Left hindlimb (tissue), 1 donor: ENCODE measurements around the gene SEZ6L2.
"Not testable (repeated sequence)": the region's sequence is repeated elsewhere in the genome, so short reads cannot be mapped to it uniquely, and the experiment has no call there.

ENCODE experiments used
- DNase-seq: peaks from one replicate; pipeline ENCODE4 v3.0.0-alpha.2; 2018

The SEZ6L2 gene

DNA sequence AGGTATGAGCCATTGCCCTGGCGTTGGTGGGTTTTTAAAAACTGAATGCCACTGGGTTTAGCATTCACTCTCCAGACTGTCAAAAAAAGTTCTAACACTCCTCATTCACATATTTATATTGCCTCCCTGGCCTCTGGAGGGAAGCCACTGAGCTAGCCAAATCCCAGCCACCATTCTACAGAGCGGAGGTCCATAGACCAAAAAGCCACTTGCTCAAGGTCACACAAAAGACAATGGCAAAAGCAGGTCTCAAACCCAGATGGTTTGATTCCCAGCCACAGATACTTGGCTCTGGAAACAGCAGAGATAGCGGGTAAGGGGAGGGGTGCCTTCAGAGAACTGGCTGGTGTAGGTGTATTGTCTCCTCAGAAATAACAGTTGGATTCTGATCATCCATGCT, 18.3 kb downstream of the SEZ6L2 start:
- no peak for DNase-seq

DNA sequence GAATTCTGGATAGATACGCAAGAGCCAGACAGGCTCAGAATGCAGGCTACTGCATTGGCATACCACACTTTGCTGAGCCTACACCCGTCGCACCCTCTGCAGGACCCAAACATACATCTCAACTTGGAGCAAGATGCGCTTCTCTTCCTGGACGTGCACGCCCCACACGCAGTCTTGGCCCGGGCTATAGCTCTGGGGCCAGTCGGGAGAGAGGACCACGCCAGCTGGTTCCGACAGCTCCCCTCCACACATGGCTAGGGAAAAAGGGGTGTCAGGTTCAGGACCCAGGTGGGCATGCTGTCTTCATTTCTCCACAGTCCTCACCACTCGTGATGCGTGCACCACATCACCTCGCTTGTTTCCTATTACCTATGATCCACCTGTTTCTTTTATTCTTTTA, 21.2 kb downstream of the SEZ6L2 start:
- no peak for DNase-seq

DNA sequence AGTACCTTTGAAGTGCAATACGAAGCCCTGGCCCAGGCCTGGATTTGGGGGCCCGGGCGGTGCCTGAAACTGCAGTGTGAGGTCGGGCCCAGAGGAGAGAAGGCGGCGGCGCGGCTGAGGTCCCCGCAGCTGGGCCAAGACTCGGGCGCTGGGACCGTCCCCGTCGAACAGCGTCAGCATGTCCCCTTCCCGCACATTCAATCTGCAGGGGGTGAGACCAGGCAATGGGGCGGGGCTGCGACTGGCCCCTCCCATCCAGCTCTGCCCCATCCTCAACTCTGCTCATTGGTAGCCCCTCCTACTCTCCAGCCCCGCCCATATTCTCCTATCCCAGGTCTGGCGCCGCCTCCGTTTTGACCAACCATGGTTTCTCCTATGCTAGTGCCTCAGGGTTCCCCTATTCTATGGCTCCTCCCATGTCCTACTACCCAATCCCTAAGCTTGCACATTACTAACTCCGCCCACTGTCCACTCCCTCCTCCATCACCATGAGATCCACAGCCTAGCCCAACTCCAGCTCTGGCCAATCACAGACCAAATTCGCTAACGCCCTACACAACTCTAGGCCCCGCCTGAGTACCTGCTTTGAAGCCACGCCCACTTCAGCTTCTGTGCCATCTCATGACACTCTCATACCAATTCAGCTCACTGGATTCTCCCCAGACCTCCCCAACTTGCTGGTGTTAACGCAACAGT, 21.9 kb downstream of the SEZ6L2 start:
- no peak for DNase-seq

DNA sequence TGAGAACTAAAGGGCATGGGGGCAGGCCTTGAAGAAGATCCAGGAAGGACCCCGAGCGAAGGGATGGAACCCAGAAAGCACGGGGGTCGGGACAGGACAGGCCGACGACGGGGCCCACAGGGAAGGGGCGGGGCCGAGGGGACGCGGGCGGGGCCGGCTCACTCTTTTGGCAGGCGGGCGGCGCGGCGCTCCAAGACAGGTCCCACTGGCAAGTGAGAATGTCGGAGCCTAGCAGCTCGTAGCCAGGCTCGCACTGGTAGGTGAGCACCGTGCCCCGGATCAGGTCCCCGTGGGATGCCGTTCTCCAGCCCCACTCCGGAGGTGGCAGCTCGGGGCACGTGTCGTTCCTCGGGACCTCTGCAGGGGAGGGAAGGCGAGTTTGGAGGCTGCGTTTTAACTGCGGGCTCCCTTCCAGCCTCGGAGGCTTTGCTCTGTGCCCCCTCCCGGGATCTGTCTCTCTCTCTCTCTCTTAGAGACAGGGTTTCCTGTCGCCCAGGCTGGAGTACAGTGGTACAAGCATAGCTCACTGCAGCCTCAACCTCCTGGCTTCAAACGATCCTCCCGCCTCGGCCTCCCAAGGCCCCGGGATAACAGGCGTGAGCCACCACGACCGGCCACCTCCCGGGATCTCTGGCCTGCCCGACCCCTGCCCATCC, 22.6 kb downstream of the SEZ6L2 start:
- DNase-seq, result no peak

DNA sequence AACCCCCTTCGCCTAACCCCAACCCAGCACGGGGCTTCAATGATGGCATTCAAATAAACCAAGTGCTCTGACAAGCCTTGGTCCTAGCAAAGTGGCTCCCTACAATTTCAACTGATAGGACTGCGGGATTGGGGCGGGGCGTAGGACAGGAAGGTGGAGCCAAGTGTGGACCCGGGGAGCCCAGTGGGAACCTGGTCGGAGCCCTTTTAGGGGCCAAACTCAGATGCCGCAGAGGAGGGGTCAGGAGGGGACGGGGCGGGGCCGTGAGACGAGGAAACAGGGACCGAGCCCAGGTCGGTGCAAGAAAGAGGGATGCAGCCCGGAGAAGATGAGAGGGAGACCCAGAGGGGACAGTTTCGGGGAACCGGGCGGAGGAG, 23.1 kb downstream of the SEZ6L2 start:
- no peak for DNase-seq

DNA sequence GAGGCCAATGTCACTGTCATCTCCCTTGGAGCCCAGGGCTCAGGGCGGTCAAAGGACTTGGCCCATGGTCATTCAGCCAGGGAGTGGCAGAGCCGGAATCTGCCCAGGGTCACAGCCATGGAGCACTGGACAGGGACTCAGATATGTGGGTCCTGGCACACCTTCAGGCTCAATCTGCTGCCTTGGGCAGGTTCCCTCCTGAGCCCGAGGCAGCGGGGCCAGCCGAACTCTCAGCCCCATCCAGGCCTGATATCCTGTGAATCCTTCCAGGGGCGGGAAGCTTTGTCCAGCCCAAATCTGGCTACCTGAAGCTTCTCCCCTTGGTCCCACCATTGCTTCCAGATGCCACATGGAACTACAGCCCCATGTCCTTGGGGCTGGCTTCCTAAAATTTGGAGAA, 24.1 kb downstream of the SEZ6L2 start:
- DNase-seq, result no peak

DNA sequence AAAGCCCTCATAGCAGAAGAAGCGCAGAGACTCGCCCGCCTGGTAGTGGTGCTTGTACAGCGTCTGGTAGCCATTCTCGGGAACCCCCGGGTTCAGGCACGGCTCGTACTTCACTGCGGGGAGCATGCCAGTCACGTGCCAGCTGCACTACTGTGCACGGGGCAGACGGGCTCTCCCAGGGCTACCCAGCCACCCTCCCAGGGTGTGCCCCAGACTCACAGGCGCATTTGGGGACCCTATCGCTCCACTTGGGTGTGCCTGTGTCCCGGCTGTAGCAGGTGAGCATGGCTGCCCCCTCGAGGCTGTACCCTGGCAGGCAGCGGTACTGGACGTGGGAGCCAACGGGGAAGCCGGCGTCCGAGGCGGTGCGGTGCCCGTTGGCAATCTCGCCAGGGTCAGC, 26.0 kb downstream of the SEZ6L2 start:
- no peak for DNase-seq

DNA sequence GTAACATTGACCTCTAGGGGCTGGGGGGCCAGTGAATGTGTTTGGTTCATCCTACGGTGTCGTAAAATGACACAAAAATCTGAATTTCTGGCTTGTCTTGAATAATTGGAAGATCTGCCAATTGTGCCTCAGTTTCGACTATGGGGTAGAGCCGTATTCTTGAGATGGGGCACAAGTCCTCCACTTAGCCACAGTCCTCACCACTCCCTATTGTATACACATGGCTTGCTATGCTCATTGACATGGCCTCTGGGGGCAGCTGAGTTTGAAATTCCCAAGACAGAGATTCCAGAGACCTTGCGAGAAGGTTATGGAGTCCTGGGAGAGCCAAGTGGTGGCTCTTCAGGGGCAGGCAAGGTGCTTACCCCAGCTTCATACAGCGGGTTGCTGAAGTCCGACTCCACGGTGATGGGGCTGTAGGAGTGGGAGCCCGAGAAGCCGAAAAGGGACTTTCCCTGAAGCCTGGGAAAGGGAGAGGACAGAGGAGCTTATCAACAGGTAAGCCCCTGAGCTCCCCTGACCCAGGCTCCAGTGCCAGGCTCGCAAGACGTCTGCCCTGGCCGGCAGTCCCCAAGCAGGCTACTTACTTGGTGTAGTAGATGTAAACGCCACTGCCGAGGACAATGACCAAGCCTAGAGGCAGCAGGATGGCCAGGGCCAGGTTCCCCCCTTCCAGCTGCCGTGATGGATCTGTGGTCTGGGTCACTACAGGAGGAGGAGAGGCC, 27.4 kb downstream of the SEZ6L2 start:
- DNase-seq, result no peak

DNA sequence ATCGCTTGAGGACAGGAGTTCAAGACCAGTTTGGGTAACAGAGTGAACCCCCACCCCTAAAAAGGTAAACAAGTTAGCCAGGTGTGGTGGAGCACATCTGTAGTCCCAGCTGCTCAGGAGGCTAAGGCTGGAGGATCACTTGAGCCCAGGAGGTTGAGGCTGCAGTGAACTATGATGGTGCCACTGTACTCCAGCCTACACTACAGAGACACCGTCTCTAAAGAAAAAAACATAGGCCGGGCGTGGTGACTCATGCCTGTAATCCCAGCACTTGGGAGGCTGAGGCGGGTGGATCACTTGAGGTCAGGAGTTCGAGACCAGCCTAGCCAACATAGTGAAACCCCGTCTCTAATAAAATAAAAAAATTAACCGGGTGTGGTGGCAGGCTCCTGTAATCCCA, 30.3 kb downstream of the SEZ6L2 start:
- not testable (repeated sequence) for DNase-seq

DNA sequence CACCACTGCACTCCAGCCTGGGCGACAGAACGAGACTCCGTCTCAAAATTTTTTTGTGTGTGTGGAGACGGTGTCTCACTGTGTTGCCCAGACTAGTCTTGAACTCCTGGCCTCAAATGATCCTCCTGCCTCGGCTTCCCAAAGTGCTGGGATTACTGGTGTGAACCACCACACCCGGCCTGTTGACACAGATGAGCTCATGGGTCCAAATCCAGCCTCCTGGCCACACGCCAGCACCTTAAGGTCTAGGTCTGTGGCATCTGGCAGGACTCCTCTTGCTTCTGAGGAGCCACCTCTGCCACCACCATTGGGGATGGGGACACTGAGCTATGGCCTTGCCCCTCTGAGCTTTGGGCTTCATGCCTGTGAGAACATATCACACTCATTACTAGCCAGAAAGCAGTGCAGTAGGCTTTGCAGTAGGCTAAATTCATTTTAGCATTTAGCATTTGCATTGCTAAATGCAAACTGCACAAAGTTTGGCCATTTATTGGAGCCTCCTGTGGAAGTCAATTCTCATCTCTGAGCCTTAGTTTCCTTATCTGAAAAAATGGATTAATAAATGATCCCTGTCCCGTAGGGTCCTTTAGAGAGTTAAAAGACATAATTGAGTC, 30.8 kb downstream of the SEZ6L2 start:
- no peak for DNase-seq

DNA sequence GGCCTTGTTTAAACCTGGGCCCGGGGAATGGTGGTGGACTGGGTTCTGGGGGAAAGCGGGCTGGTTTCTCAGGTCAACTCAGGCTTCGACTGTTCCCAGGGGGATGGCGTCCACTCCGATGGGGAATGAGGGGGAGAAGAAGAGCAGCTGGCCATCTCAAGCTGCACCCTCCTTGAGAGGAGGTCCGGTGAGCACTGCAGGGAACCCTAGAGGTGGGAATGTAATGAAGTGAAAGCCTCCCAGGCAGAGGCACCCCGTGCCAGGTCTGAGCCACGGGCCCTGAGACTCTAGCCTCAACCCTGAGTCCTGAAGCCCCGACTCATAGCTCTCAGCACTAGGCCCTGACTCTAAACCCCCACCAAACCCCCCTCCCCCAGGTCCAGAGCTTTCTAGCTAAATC, 35.1 kb downstream of the SEZ6L2 start:
- DNase-seq, result no peak

DNA sequence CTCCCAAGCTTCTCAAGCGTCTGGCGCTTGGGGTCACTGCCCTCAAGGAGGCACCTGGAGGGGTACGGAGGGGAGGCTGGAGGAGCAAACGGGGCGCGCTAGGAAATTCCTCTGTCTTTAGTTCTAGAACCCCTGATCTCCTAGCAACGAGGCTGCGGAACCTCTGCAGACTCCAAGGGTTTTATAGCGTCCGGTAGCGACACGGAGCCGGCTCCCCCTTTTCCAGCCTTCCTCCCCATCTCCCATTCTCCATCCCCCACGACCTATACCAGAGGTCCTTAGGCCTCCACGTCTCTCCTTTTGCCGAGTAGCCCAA, 35.7 kb downstream of the SEZ6L2 start:
- no peak for DNase-seq

DNA sequence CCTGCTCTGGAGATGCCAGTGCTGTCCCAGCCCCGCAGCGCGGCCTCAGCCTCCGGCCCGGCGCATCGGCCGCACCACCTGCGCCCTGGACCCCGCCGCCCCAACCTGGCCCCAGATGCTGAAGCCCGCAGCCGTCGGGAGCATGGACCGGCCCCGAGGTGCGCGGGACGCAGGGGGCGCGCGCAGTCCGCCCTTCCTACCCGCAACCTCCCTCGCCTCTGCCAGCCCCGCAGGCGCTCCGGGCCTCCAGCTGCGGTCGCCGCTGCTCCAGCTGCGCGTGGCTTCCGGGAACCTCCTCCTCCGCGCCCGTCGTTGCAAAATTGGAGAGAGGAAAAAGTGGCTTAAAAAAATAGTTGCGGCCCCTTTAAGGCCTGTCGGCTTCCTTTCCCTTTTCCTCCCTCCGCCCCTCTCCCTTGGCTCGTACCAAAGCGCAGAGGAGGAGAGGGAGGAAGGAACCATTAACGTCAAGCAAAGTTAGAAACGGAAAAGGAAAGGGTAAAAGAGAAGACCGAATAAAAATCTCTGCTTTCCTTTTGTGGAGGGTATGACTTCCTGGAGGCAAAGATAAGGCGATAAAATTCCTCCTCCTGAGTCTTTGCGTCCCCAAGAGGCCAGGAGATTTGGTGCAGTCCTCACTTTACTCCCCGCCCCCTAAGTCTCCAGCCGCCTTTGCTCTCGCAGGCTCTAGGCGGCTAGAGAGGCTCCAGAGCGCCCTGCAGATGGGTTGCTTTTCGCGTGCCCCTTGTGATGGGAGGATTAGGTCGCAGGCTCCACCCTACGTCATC, 36.3 kb downstream of the SEZ6L2 start, which contains the start of gene CDIPT:
TSS of gene CDIPT (minus strand) at position 343 of the 785 bp plus-strand sequence. CDS start 369 bp downstream, outside the sequence.
- peak; percentile 94 for DNase-seq

DNA sequence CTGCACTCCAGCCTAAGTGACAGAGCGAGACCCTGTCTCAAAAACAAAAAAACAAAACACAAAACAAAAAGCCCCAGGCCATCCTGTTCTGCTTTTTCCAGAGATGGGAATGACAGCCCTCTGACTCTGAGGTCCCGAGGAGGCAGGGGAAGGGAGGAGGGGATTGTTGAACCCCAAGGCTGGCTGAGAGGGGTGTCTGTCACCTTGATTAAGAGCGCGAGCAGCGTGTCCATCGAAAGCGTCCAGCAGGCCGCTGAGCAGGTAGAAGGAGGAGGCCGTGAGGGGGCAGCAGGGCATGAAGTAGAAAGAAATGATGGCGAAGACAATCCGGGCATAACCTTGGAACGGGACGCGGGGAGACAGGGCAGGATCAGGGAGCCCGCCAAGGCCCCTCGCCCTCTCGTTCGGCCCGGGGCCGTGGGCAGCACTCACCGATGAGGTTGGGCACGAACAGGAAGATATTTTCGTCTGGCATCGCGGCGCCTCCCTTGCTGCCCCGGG, 36.9 kb downstream of the SEZ6L2 start:
- DNase-seq, result no peak

DNA sequence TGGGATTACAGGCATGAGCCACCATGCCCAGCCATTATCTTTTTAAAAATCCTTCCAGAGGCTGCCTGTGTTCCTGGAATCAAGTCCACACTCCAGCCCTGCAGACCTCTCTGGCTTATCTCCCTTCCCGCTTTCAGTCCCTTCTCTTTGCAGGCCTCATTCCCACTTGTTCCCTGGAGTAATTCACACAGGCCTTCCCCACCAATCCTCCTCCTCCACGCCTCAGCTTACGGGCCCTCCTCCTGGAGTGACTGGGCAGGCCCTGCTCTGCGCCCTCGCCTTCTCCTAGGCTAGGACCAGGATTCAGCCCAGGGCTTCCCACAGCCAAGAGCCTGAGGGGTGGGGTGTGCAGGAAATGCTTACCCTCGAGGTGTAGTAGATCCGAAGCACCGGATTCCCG, 39.1 kb downstream of the SEZ6L2 start:
- DNase-seq, result no peak

DNA sequence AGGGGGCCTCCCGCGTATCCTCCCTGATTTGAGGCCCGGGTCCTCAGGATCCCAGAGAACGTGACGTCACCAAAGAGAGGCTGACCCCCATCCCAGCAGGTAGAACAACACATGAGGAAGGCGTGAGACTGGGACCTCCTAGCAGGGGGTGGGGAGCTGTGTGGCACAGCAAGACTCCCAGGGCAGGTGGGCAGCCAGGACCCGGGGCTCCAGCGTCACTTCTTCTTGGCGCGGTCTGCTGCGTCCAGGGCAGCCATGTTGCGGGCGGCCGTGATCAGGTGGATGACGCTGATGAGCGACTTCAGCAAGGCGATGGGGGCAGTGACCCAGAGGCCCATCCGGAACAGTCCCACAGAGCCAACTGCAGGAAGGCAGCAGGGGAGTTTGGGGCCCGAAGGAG, 40.4 kb downstream of the SEZ6L2 start:
- no peak for DNase-seq

DNA sequence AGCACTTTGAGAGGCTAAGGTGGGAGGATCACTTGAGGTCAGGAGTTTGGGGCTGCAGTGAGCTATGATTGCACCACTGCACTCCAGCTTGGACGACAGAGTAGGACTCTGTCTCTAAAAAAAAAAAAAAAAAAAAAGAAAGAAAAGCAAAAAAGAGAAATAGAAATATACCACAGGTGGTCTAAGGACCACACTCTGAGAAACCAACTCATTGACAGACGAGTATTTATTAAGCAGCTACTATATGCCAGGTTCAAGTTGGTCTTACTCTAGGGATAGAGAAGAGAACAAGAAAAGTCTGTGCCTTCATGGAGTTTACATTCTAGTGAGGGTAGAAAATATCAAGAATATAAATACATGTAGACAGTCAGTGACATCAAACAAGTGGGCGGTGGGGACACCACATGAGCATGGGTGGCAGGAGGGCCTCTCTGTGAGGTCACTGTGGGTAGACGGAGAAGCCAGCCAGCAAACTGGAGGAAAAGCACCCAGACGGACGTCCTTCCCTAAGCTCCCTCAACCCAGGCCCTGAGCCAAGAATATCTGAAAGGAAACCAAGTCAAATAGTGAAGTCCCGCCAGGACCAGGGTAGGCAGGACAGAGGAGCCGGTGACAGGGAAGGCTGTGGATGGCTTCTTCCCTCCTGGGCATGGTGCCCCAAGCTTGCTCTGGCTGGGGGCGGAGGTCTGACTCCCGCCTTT, 41.1 kb downstream of the SEZ6L2 start:
- no peak for DNase-seq

DNA sequence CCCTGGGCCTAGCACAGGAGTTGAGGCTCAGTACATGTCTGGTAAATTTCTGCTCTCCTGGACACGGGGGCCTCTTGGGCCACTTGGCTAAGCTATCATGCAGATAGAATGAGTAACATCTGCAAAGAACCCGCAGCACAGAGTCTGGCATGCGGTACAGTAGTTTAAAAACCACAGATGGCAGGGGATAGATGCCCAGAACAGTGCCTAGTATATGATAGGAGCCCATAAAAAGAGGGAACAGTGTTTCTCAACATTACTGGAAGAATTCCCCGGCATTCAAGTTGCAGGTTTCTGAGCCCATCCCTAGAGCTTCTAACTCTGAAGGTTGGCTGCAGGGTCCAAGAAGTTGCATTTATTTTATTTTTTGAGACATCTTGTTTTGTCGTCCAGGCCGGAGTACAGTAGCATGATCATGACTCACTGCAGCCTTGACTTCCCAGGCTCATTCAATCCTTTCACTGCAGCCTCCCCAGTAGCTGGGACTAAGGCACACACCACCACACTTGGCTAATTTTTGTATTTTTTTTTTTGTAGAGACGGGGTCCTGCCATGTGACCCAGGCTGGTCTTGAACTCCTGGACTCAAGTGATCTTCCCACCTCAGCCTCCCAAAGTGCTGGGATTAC, 42.1 kb downstream of the SEZ6L2 start:
- DNase-seq, result no peak

DNA sequence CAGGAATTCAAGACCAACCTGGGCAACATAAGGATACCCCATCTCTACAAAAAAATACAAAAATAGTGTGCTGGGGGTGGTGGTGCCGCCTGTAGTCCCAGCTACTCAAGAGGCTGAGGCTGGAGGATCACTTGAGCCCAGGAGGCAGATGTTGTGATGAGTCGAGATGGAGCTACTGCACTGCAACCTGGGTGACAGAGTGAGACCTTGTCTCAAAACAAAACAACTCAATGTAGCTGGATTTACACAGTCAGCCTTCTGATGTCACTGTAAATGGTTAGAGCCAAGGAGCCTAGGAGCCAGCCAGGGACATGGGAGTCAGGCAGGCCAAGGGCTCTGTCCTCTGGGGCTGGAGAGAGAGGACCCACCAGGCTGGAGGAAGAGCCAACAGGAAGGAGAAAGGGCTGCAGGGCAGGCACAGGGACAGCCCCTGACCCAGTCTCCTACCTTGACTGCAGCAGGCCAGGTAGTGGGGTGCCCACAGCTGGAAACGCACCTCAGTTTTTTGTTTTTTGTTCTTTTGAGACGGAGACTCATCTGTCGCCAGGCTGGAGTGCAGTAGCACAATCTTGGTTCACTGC, 44.7 kb downstream of the SEZ6L2 start:
- DNase-seq, result no peak

DNA sequence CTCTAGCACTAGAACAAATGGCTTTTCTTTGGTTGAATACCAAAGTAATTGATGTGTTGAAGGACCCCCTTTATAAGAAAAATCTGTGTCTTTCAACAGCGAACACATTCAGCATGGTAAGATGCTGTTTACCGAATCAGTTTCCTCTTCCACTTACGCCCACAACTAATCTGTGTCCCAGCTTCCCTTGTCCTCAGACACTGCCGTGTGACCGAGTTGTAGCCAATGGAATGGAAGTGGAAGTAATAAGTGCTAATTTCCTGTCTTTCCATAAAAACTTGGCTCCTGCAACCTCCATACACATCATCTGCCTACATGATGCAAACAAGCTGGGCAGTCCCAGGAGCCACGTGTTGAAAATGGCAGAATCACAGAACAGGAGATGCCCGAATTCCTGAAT, 46.7 kb downstream of the SEZ6L2 start:
- DNase-seq, result no peak

DNA sequence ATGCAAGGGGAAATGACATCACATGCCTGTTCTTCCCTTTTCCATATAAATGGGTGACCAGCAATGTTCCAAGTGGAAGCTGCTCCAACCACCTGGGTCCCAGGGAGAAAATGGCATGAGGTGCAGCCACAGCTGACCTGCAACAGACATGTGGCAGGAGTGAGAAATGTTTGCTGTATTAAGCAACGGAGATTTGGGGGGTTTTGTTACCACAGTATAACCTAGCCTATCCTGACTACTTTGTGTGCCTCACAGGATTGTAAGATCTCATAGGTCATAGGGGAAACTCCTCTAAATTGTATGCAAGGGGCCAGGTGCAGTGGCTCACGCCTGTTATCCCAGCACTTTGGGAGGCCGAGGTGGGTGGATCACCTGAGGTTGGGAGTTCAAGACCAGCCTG, 48.4 kb downstream of the SEZ6L2 start:
- DNase-seq, result no peak
